Measurements from ENCODE around the gene TTC23L.

DNA sequence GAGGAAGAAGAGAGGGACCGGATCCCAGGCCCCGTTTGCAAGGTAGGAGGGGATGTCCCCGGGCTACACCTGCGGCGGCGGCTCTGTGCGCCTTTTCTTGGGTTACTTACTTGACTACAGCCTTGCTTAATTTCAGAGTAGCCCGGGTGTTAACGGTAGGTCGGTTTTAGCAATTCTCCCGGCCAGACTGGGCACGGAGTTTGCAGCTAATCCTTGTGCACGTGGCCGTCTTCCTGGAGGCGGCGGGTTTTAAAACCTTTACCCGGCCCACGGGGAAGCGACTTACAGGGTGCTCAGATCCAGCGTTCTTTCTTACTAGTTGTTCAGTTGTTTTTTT, 76.9 kb downstream of the TTC23L start:
- TF ChIP-seq POLR2A (IDR thresholded peaks at IDR 0.05) (no peak), CTCF (IDR thresholded peaks at IDR 0.05) (no peak)
